GM18909 (cell line): ENCODE data around the gene GLRX2.
"Not testable (repeated sequence)": the region's sequence is repeated elsewhere in the genome, so short reads cannot be mapped to it uniquely, and the experiment has no call there.

Source experiments
- ATAC-seq: cut with Tn5 transposase; IDR thresholded peaks from one replicate; pipeline ENCODE4 v1.9.1; 2021; ENCODE audit warnings: mild to moderate bottlenecking; ENCODE audit not compliant: unreplicated experiment, poor library complexity

The GLRX2 gene

GRCh38 chr1:193068013-193068412 lies 37.2 kb downstream of the GLRX2 start:
- no peak for ATAC-seq

GRCh38 chr1:193066606-193067005 lies 38.6 kb downstream of the GLRX2 start:
- no peak for ATAC-seq

GRCh38 chr1:193065954-193066353 lies 39.3 kb downstream of the GLRX2 start:
- no peak for ATAC-seq

GRCh38 chr1:193062698-193063463 lies 42.3 kb downstream of the GLRX2 start:
- no peak for ATAC-seq

- ATAC-seq: no peak
Observed at GRCh38 chr1:193060938-193061337, 44.3 kb downstream of the GLRX2 start.

GRCh38 chr1:193060406-193060805 lies 44.8 kb downstream of the GLRX2 start:
- no peak for ATAC-seq

- ATAC-seq: no peak
Observed at GRCh38 chr1:193060115-193060403, 45.2 kb downstream of the GLRX2 start.

GRCh38 chr1:193059282-193060114 lies 45.7 kb downstream of the GLRX2 start, which contains the start of the genes RO60 and UCHL5:
TSS of gene RO60 (plus strand) at chr1:193059612. CDS start at chr1:193069055, 9,443 bp downstream.
TSS of gene UCHL5 (minus strand) at chr1:193059360. CDS start at chr1:193059260, 100 bp downstream.
- peak; percentile 96 for ATAC-seq

- ATAC-seq: peak; percentile 54
Observed at GRCh38 chr1:193058529-193059281, 46.5 kb downstream of the GLRX2 start.

- ATAC-seq: no peak
Observed at GRCh38 chr1:193054169-193054675, 51.0 kb downstream of the GLRX2 start.

- not testable (repeated sequence) for ATAC-seq
Observed at GRCh38 chr1:193048913-193049312, 56.3 kb downstream of the GLRX2 start.
